Activated CD4-positive, alpha-beta T cell treated with anti-CD3 and anti-CD28 coated beads, Interleukin-2, Interleukin-4, amounts not matched to agents 100 ng/mL and 50 ng/mL, durations not matched to agents 16 hours and 8 hours (primary cell): Measurements from ENCODE around the gene ALKBH7.

Experiments used
- DNase-seq: peaks from one replicate; pipeline ENCODE4 v3.0.0-alpha.2; 2020; ENCODE audit warnings: low spot score

Gene ALKBH7

GRCh38 chr19:6424195-6424938 is 51.8 kb downstream of the ALKBH7 start, which contains the start of gene KHSRP:
Gene KHSRP (minus strand): TSS chr19:6424811. CDS start chr19:6424701, 110 bp downstream.
- DNase-seq: no peak
